Pancreas (tissue), 10 donors: ENCODE results near the gene PPP3R1. TPM values are rescaled to one million over a fixed set of nuclear protein-coding genes. Genes with fewer than 3 reads are reported as not detected.

Experiments used
- ATAC-seq, 4 donors: fragments of 200-7000 bp; cut with Tn5 transposase; one replicate each; pipeline versions ENCODE4 v1.8.0 to v1.9.1; 2020; ENCODE audit warnings: mild to moderate bottlenecking in 4 of 4, moderate library complexity in 4 of 4
- DNase-seq, 6 donors: peaks; one replicate each; pipeline ENCODE4 v3.0.0-alpha.2; 2020
- FAIRE-seq: peaks from 2 replicates; lab custom pipeline; 2012; peaks lifted over from hg19 to GRCh38; lab: Jason Lieb, UNC
- H3K27ac ChIP-seq, 4 donors: fragments of 200-600 bp; sonication (generic); 1 replicate in 3 of 4; 2 replicates in 1 of 4; pipeline versions ENCODE4 v1.5.0 to v1.8.0; 2020
- H3K27me3 ChIP-seq, 4 donors: fragments of 200-600 bp; one replicate each; pipeline ENCODE4 v1.8.0; 2021
- H3K36me3 ChIP-seq, 3 donors: fragments of 200-600 bp; sonication (generic) in 1 of 3; one replicate each; pipeline versions ENCODE4 v1.5.0 to v1.8.0; 2020 to 2021
- H3K4me1 ChIP-seq, 3 donors: fragments of 200-600 bp; one replicate each; pipeline ENCODE4 v1.8.0; 2021
- H3K4me3 ChIP-seq, 4 donors: fragments of 200-600 bp; sonication (generic) in 2 of 4; one replicate each; pipeline versions ENCODE4 v1.5.0 to v1.8.0; 2020 to 2021
- H3K9me3 ChIP-seq, 4 donors: fragments of 200-600 bp; one replicate each; pipeline ENCODE4 v1.8.0; 2021
- CTCF ChIP-seq, 4 donors: fragments of 200-600 bp; sonication (generic) in 3 of 4; IDR thresholded peaks; one replicate each; pipeline versions ENCODE4 v1.5.0 to v1.8.0; 2021; ENCODE audit warnings: antibody characterized with exemption in 4 of 4
- WGBS, 2 donors: extraction: QIAGEN DNeasy Blood & Tissue Kit; methylation state at CpG; one replicate each; pipeline ENCODE4 v1.1.7; 2013; 5-methylcytosine and 5-hydroxymethylcytosine counted together
- intact Hi-C, 3 donors: fragments of 100-400 bp; cut with DNase I; formaldehyde crosslinking; loops; one replicate each; pipeline versions ENCODE4 v1.11.1 to v1.14.2; 2022
- polyA plus RNA-seq, 2 donors: library from polyadenylated mRNA; stranded (reverse); fragments of 200-250 nt; gene quantifications; one replicate each; pipeline ENCODE4 v1.2.3, GENCODE V29; 2013
- total RNA-seq, 6 donors: library from RNA; stranded (reverse); fragmentation: NEBNext Ultra II Directional in 4 of 6; extraction: Animal tissue kit (Norgen Biotek cat#: 25700) in 4 of 6; gene quantifications; one replicate each; pipeline versions ENCODE4 v1.2.1 to v1.2.4, GENCODE V29; 2021 to 2023
- donor health status: healthy with polysubstance abuse.
- donor health status: DM: no; HTN: no; CAD: no; lungs with moderate emphysema.
- donor health status: DM: no; HTN: no; CAD: no.
- donor health status: control.
- donor health status: control.
- donor health status: Bipolar disorder and iron deficiency.
- donor health status: DM: yes; HTN: yes; CAD: no.
- donor health status: DM: no; HTN: no; CAD: no.
- donor health status: DM: no; HTN: no; CAD: no.
- donor health status: DM: yes; HTN: yes; CAD: no.

PPP3R1 gene
- total RNA-seq: 10 to 100 TPM; 15.5 to 27.4 (median 23.4) TPM
- polyA plus RNA-seq: 10 to 100 TPM in 1 of 2 donors, 1 to 10 TPM in 1; 6.1 to 12.4 TPM

GRCh38 chr2:68252400-68253218 is at the start of gene PPP3R1:
Gene PPP3R1, minus strand, starts transcription at chr2:68252532. Its CDS starts 405 bp downstream, at chr2:68252127.
- H3K9me3 ChIP-seq: no peaks in the 10 kb centered on the region
- FAIRE-seq: no peak
- 0 to 1% methylated on average over 55 to 79 of the region's 79 CpGs for WGBS, 2 donors
- TF ChIP-seq CTCF (IDR thresholded peaks at IDR 0.05): no peak
- peak; percentile 88 to 93 (median 92) for ATAC-seq
- peak; percentile 95 to 97 (median 96) for DNase-seq
- intact Hi-C loops: no loop called here
- no peaks in the 10 kb centered on the region for H3K27me3 ChIP-seq
- no peaks in the 10 kb centered on the region for H3K36me3 ChIP-seq
- peak within 1 kb of the TSS; percentile 62 to 83 (median 72) for H3K4me3 ChIP-seq
- peaks cover 17 to 29% (median 23%) of the 10 kb centered on the region in 3 donors for H3K4me1 ChIP-seq
- peak within 1 kb of the TSS; percentile 83 to 96 (median 94) for H3K27ac ChIP-seq

- H3K9me3 ChIP-seq: no peaks in the 10 kb centered on the region
- FAIRE-seq (no peak), DNase-seq (no peak), ATAC-seq (no peak)
- H3K27ac ChIP-seq: no peak overlapping the region
- intact Hi-C loops: no loop called here
- H3K4me1 ChIP-seq: no peaks in the 10 kb centered on the region
- H3K27me3 ChIP-seq: no peaks in the 10 kb centered on the region
- no peaks in the 10 kb centered on the region for H3K36me3 ChIP-seq
- no peak for TF ChIP-seq CTCF (IDR thresholded peaks at IDR 0.05)
- no peak overlapping the region for H3K4me3 ChIP-seq
Observed at GRCh38 chr2:68295516-68295915, 43.2 kb upstream of the PPP3R1 start.

GRCh38 chr2:68294913-68295312 is 42.6 kb upstream of the PPP3R1 start:
- ATAC-seq (no peak), DNase-seq (no peak), FAIRE-seq (no peak)
- H3K36me3 ChIP-seq: no peaks in the 10 kb centered on the region
- H3K4me3 ChIP-seq: no peak overlapping the region
- H3K27me3 ChIP-seq: no peaks in the 10 kb centered on the region
- H3K27ac ChIP-seq: no peak overlapping the region
- WGBS, 2 donors: 34 to 39% methylated on average over 2 of the region's 2 CpGs
- intact Hi-C loops: no loop called here
- no peak for TF ChIP-seq CTCF (IDR thresholded peaks at IDR 0.05)
- no peaks in the 10 kb centered on the region for H3K4me1 ChIP-seq
- H3K9me3 ChIP-seq: no peaks in the 10 kb centered on the region

- H3K27me3 ChIP-seq: no peaks in the 10 kb centered on the region
- DNase-seq (no peak), ATAC-seq (no peak), FAIRE-seq (no peak)
- intact Hi-C loops: no loop called here
- H3K4me3 ChIP-seq: no peak overlapping the region
- H3K9me3 ChIP-seq: no peaks in the 10 kb centered on the region
- H3K36me3 ChIP-seq: no peaks in the 10 kb centered on the region
- no peaks in the 10 kb centered on the region for H3K4me1 ChIP-seq
- 67 to 75% methylated on average over 3 of the region's 3 CpGs for WGBS, 2 donors
- H3K27ac ChIP-seq: no peak overlapping the region
- no peak for TF ChIP-seq CTCF (IDR thresholded peaks at IDR 0.05)
Observed at GRCh38 chr2:68294187-68294586, 41.9 kb upstream of the PPP3R1 start.

- Histone ChIP-seq H3K4me1 (no peaks in the 10 kb centered on the region), H3K36me3 (no peaks in the 10 kb centered on the region), H3K27ac (no peak overlapping the region), H3K9me3 (no peaks in the 10 kb centered on the region), H3K4me3 (no peak overlapping the region), H3K27me3 (no peaks in the 10 kb centered on the region)
- TF ChIP-seq CTCF (IDR thresholded peaks at IDR 0.05): no peak
- intact Hi-C loops: no loop called here
- ATAC-seq (no peak), DNase-seq (no peak), FAIRE-seq (no peak)
- WGBS, 2 donors: 67 to 76% methylated on average over 6 of the region's 6 CpGs
Observed at GRCh38 chr2:68293755-68294154, 41.4 kb upstream of the PPP3R1 start.
